ENCODE data around the gene HLA-DMA. TPM values are rescaled to one million over a fixed set of nuclear protein-coding genes. Genes with fewer than 3 reads are reported as not detected.

HLA-DMA gene
- total and polyA plus RNA-seq, 2 of the 8 experiments (the other 6 are each of a cell fraction or from before 2014, with no cell fraction given): 13.3 to 23.1 TPM

DNA sequence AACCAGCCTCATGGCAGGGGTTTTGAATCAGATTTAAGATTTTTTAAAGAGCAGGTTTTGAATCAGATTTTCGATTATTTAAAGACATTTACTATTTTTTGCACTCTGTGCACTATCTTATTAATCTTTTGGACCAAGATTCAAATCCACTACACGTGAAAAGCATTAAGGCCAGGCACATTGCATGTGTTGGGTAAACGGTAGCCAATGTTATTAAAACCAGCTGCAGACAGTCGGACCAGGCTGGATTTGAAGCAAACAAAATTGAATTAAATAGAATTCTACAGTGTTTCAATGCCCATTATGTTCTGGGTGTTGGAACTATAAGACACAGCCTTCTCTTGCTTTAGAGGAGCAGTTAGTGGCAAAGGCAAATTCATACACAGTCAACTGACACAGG lies 48.8 kb upstream of the HLA-DMA start (continued):
- TF ChIP-seq SRF (IDR thresholded peaks at IDR 0.05; ENCODE audit: low read depth, low read length) (no peak), SP1 (IDR thresholded peaks at IDR 0.05; ENCODE audit: low read depth, low read length) (no peak), RAD21 (IDR thresholded peaks at IDR 0.05 in 1 of 2, conservative IDR thresholded peaks at IDR 0.05 in 1 of 2; ENCODE audit: low read depth in 2 of 2, low read length in 2 of 2) (no peak), FOSL1 (IDR thresholded peaks at IDR 0.05; ENCODE audit: insufficient read depth, low read depth, low read length) (no peak), GTF2F1 (IDR thresholded peaks at IDR 0.05; ENCODE audit: borderline replicate concordance, low read depth, low read length) (no peak), RFX5 (IDR thresholded peaks at IDR 0.05; ENCODE audit: borderline replicate concordance, low read depth, low read length) (no peak)

All from H1 (cell line).